ENCODE results near the gene ADNP. TPM values are rescaled to one million over a fixed set of nuclear protein-coding genes. Genes with fewer than 3 reads are reported as not detected.
A peak's percentile ranks its signal among the peaks of the same experiment; 100 is the strongest.
"Not testable (repeated sequence)": the region's sequence is repeated elsewhere in the genome, so short reads cannot be mapped to it uniquely, and the experiment has no call there.

Gene ADNP
- polyA plus RNA-seq (ENCODE audit: insufficient read length in 3 of 3): 100 to 1,000 TPM; 120 to 123 (median 122) TPM
- long read RNA-seq, donor 1, full-length matches to known transcripts: 7 of 7 reads
- long read RNA-seq, donor 1, partial matches to known transcripts: 0 of 7 reads
- long read RNA-seq, donor 1, other reads (novel, unspliced or antisense): 0 of 7 reads
- long read RNA-seq, donor 2, full-length matches to known transcripts: 14 of 14 reads
- long read RNA-seq, donor 2, partial matches to known transcripts: 0 of 14 reads
- long read RNA-seq, donor 2, other reads (novel, unspliced or antisense): 0 of 14 reads
- long read RNA-seq, donor 3, full-length matches to known transcripts: 15 of 15 reads
- long read RNA-seq, donor 3, partial matches to known transcripts: 0 of 15 reads
- long read RNA-seq, donor 3, other reads (novel, unspliced or antisense): 0 of 15 reads
- long read RNA-seq, donor 4, full-length matches to known transcripts: 4 of 4 reads
- long read RNA-seq, donor 4, partial matches to known transcripts: 0 of 4 reads
- long read RNA-seq, donor 4, other reads (novel, unspliced or antisense): 0 of 4 reads
- long read RNA-seq, donor 5, full-length matches to known transcripts: 8 of 8 reads
- long read RNA-seq, donor 5, partial matches to known transcripts: 0 of 8 reads
- long read RNA-seq, donor 5, other reads (novel, unspliced or antisense): 0 of 8 reads
- long read RNA-seq, donor 6, full-length matches to known transcripts: 13 of 63 reads
- long read RNA-seq, donor 6, partial matches to known transcripts: 50 of 63 reads
- long read RNA-seq, donor 6, other reads (novel, unspliced or antisense): 0 of 63 reads
- long read RNA-seq, donor 7, full-length matches to known transcripts: 24 of 24 reads
- long read RNA-seq, donor 7, partial matches to known transcripts: 0 of 24 reads
- long read RNA-seq, donor 7, other reads (novel, unspliced or antisense): 0 of 24 reads
- long read RNA-seq, donor 8, full-length matches to known transcripts: 9 of 9 reads
- long read RNA-seq, donor 8, partial matches to known transcripts: 0 of 9 reads
- long read RNA-seq, donor 8, other reads (novel, unspliced or antisense): 0 of 9 reads
- long read RNA-seq, donor 9, full-length matches to known transcripts: 19 of 19 reads
- long read RNA-seq, donor 9, partial matches to known transcripts: 0 of 19 reads
- long read RNA-seq, donor 9, other reads (novel, unspliced or antisense): 0 of 19 reads
- long read RNA-seq, donor 10, full-length matches to known transcripts: 17 of 45 reads
- long read RNA-seq, donor 10, partial matches to known transcripts: 28 of 45 reads
- long read RNA-seq, donor 10, other reads (novel, unspliced or antisense): 0 of 45 reads
- long read RNA-seq, donor 11, full-length matches to known transcripts: 10 of 10 reads
- long read RNA-seq, donor 11, partial matches to known transcripts: 0 of 10 reads
- long read RNA-seq, donor 11, other reads (novel, unspliced or antisense): 0 of 10 reads
- long read RNA-seq, donor 12, full-length matches to known transcripts: 20 of 27 reads
- long read RNA-seq, donor 12, partial matches to known transcripts: 7 of 27 reads
- long read RNA-seq, donor 12, other reads (novel, unspliced or antisense): 0 of 27 reads
- long read RNA-seq, donor 13, full-length matches to known transcripts: 8 of 8 reads
- long read RNA-seq, donor 13, partial matches to known transcripts: 0 of 8 reads
- long read RNA-seq, donor 13, other reads (novel, unspliced or antisense): 0 of 8 reads
- long read RNA-seq, donor 14, full-length matches to known transcripts: 38 of 43 reads
- long read RNA-seq, donor 14, partial matches to known transcripts: 5 of 43 reads
- long read RNA-seq, donor 14, other reads (novel, unspliced or antisense): 0 of 43 reads
- long read RNA-seq, donor 15, full-length matches to known transcripts: 20 of 20 reads
- long read RNA-seq, donor 15, partial matches to known transcripts: 0 of 20 reads
- long read RNA-seq, donor 15, other reads (novel, unspliced or antisense): 0 of 20 reads
- long read RNA-seq, donor 16, full-length matches to known transcripts: 16 of 16 reads
- long read RNA-seq, donor 16, partial matches to known transcripts: 0 of 16 reads
- long read RNA-seq, donor 16, other reads (novel, unspliced or antisense): 0 of 16 reads

- DNase-seq: peak; percentile 95
Observed at GRCh38 chr20:50931306-50932015, at the start of gene ADNP. Gene ADNP, minus strand, starts transcription at chr20:50931437. Its CDS starts 27,441 bp downstream, at chr20:50903996.

GRCh38 chr20:50980071-50980681 is 48.9 kb upstream of the ADNP start:
- no peak for DNase-seq

- not testable (repeated sequence) for DNase-seq
Observed at GRCh38 chr20:50978533-50978932, 47.3 kb upstream of the ADNP start.

- no peak for DNase-seq
Observed at GRCh38 chr20:50977066-50978021, 46.1 kb upstream of the ADNP start.

GRCh38 chr20:50975701-50976330 is 44.6 kb upstream of the ADNP start:
- no peak for DNase-seq

- no peak for DNase-seq
Observed at GRCh38 chr20:50969912-50970311, 38.7 kb upstream of the ADNP start.

- DNase-seq: no peak
Observed at GRCh38 chr20:50969435-50969834, 38.2 kb upstream of the ADNP start.

GRCh38 chr20:50968289-50968688 is 37.1 kb upstream of the ADNP start:
- DNase-seq: no peak

- DNase-seq: peak; percentile 84
Observed at GRCh38 chr20:50967586-50967985, 36.3 kb upstream of the ADNP start.

GRCh38 chr20:50959543-50960126 is 28.4 kb upstream of the ADNP start:
- no peak for DNase-seq

GRCh38 chr20:50958615-50959542 is 27.6 kb upstream of the ADNP start, which contains the start of gene MOCS3:
Gene MOCS3, plus strand, starts transcription at chr20:50958818. Its CDS starts 25 bp downstream, at chr20:50958843.
- peak; percentile 93 for DNase-seq

GRCh38 chr20:50957798-50958614 is 26.8 kb upstream of the ADNP start, which contains the start of gene DPM1:
Gene DPM1, minus strand, starts transcription at chr20:50958532. Its CDS starts 9 bp downstream, at chr20:50958523.
- peak; percentile 11 for DNase-seq

- no peak for DNase-seq
Observed at GRCh38 chr20:50957276-50957675, 26.0 kb upstream of the ADNP start.

GRCh38 chr20:50953821-50954220 is 22.6 kb upstream of the ADNP start:
- DNase-seq: no peak
